ENCODE results near the gene NDUFAF4. TPM values are rescaled to one million over a fixed set of nuclear protein-coding genes. Genes with fewer than 3 reads are reported as not detected.

NDUFAF4 gene
- total RNA-seq, 1 donor from 2014 or later = 24.4 TPM

GRCh38 chr6:96911171-96911570 lies 13.5 kb upstream of the NDUFAF4 start:
- no peak for TF ChIP-seq CTCF (IDR thresholded peaks at IDR 0.05; ENCODE audit: insufficient read depth, low read length, poor library complexity, severe bottlenecking)

DNA sequence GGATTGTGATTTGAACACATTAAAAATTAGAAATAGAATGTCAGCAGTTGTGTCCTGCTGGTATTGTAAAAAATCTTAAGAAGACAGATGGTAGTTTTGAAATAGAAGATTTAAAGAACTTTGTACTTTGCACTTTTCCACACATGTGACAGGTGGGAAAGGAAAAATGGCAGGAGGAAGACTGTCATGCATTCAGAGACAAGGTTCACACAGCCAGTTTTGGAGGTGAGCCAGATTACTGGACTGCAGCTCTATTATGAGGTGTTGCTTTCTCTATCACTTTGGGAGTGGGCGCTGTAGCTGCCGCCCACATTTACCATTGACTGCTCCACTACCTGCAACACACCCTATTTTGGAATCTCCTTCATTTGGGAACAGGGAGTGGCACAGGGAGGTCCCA lies 12.1 kb upstream of the NDUFAF4 start:
- TF ChIP-seq CTCF (IDR thresholded peaks at IDR 0.05; ENCODE audit: insufficient read depth, low read length, poor library complexity, severe bottlenecking) = no peak
- no peaks in the 10 kb centered on the region for H3K36me3 ChIP-seq (ENCODE audit: control insufficient read depth, insufficient read depth, low read length)

More at GRCh38 chr6:96911171-96911570, 13.5 kb upstream of the NDUFAF4 start:
- Histone ChIP-seq H3K27me3 (ENCODE audit: control insufficient read depth, insufficient read depth, low read length) (no peaks in the 10 kb centered on the region), H3K4me3 (ENCODE audit: low read depth, low read length) (no peak overlapping the region), H3K36me3 (ENCODE audit: control insufficient read depth, insufficient read depth, low read length) (no peaks in the 10 kb centered on the region)
- DNase-seq (ENCODE audit: low read depth) = no peak

GRCh38 chr6:96907498-96907897 lies 9.8 kb upstream of the NDUFAF4 start:
- Histone ChIP-seq H3K36me3 (ENCODE audit: control insufficient read depth, insufficient read depth, low read length) (no peaks in the 10 kb centered on the region), H3K4me3 (ENCODE audit: low read depth, low read length) (no peak overlapping the region), H3K27me3 (ENCODE audit: control insufficient read depth, insufficient read depth, low read length) (no peaks in the 10 kb centered on the region)
- no peak for DNase-seq (ENCODE audit: low read depth)
- TF ChIP-seq CTCF (IDR thresholded peaks at IDR 0.05; ENCODE audit: insufficient read depth, low read length, poor library complexity, severe bottlenecking) = no peak

More for the DNA sequence above, 12.1 kb upstream of the NDUFAF4 start:
- H3K4me3 ChIP-seq (ENCODE audit: low read depth, low read length) = no peak overlapping the region
- no peaks in the 10 kb centered on the region for H3K27me3 ChIP-seq (ENCODE audit: control insufficient read depth, insufficient read depth, low read length)
- no peak for DNase-seq (ENCODE audit: low read depth)

DNA sequence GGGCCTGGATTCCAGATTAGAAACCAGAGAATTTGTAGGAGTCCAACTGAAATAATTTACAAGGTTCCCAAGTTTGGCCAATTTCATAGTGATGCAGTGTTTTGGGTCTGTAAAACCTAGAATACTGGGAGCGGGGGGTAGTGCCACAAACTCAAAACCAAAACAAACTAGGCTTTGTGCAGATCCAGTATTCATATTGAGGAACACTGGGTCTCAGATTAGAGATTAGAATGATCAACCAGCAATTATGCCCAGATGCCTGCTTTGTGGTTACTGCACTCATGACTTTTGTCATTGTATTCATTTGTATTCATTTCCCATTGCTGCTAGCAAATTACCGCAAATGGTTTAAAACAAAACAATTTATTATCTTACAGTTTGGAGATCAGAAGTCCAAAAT lies 3.2 kb upstream of the NDUFAF4 start:
- Histone ChIP-seq H3K27me3 (ENCODE audit: control insufficient read depth, insufficient read depth, low read length) (no peaks in the 10 kb centered on the region), H3K4me3 (ENCODE audit: low read depth, low read length) (no peak overlapping the region), H3K36me3 (ENCODE audit: control insufficient read depth, insufficient read depth, low read length) (no peaks in the 10 kb centered on the region)
- no peak for TF ChIP-seq CTCF (IDR thresholded peaks at IDR 0.05; ENCODE audit: insufficient read depth, low read length, poor library complexity, severe bottlenecking)
- DNase-seq (ENCODE audit: low read depth) = no peak

DNA sequence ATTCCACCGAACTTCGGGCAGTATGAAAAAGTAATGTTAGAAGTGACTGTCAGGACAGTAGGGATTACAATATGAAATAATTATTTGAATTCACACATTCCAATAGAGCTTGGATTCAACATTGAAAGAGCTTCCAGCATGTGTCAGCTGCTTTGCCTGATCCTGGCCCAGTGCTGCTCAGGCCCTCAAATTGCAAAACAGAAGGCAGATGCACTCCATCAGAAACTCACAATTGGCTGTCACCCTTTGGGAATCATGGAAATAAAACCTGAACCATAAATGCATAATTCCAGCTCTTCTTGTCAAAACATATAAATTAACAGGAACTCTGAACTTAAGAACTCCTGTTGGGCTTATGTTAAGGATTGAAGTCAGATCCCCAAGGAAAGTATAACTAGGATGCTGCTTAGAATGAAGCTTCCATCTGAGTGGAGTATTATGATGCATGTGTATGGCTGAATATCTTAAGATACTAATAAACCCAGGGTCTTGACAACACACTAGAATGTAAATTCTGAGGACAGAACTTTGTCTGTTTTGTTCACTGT lies 1.8 kb upstream of the NDUFAF4 start:
- no peak for TF ChIP-seq CTCF (IDR thresholded peaks at IDR 0.05; ENCODE audit: insufficient read depth, low read length, poor library complexity, severe bottlenecking)
- no peaks in the 10 kb centered on the region for H3K27me3 ChIP-seq (ENCODE audit: control insufficient read depth, insufficient read depth, low read length)
- DNase-seq (ENCODE audit: low read depth) = no peak

GRCh38 chr6:96899019-96899418 lies 1.3 kb upstream of the NDUFAF4 start:
- DNase-seq (ENCODE audit: low read depth) = no peak
- no peaks in the 10 kb centered on the region for H3K27me3 ChIP-seq (ENCODE audit: control insufficient read depth, insufficient read depth, low read length)
- H3K36me3 ChIP-seq (ENCODE audit: control insufficient read depth, insufficient read depth, low read length) = no peaks in the 10 kb centered on the region
- peak; percentile 53 for TF ChIP-seq CTCF (IDR thresholded peaks at IDR 0.05; ENCODE audit: insufficient read depth, low read length, poor library complexity, severe bottlenecking)
- no peak overlapping the region for H3K4me3 ChIP-seq (ENCODE audit: low read depth, low read length)

More for the DNA sequence above, 1.8 kb upstream of the NDUFAF4 start:
- Histone ChIP-seq H3K4me3 (ENCODE audit: low read depth, low read length) (no peak overlapping the region), H3K36me3 (ENCODE audit: control insufficient read depth, insufficient read depth, low read length) (no peaks in the 10 kb centered on the region)
